HepG2 (cell line): ENCODE measurements around the gene TRAIP. TPM values are rescaled to one million over a fixed set of nuclear protein-coding genes. Genes with fewer than 3 reads are reported as not detected.

Experiments
- ATAC-seq: fragments of 200-7000 bp; cut with Tn5 transposase; 3 replicates; pipeline ENCODE4 v1.9.1; 2020; ENCODE audit warnings: mild to moderate bottlenecking, moderate library complexity
- BruUV-seq: library from RNA; stranded (reverse); fragments of 400-500 nt; replicated peaks from 2 replicates; lab custom pipeline; 2021; lab: Mats Ljungman, UMichigan
- CTCF ChIA-PET: fragments of 300-600 bp; formaldehyde crosslinking; extraction: SDS; loops from one replicate; lab custom pipeline; 2021; ENCODE audit warnings: low total read pairs, inconsistent platforms, low intra/inter-chr PET ratio; lab: Yijun Ruan, JAX
- POLR2A ChIA-PET: fragments of 350-600 bp; sonication (Branson Sonifier 250); formaldehyde crosslinking; loops from one replicate; lab custom pipeline; 2020; ENCODE audit warnings: antibody characterized with exemption, inconsistent platforms; lab: Yijun Ruan, JAX
- DNase-seq: peaks from one replicate; pipeline ENCODE4 v3.0.0-alpha.2; 2015; ENCODE audit warnings: low spot score
- FAIRE-seq: peaks from 3 replicates; lab custom pipeline; 2011; peaks lifted over from hg19 to GRCh38; lab: Jason Lieb, UNC
- H2AFZ ChIP-seq: one replicate; pipeline ENCODE4 v1.6.1; 2011; ENCODE audit warnings: low read length, inconsistent platforms
- H3K27ac ChIP-seq: fragments of 300-600 bp; 3 replicates; pipeline ENCODE4 v1.8.0; 2011; ENCODE audit warnings: mixed run types, mild to moderate bottlenecking, mixed read lengths, low read length, inconsistent platforms; ENCODE audit not compliant: insufficient read depth; ENCODE audit errors: extremely low read length
- H3K27me3 ChIP-seq, 2 experiments: fragments of 200-600 bp in 1 of 2; 2 replicates in 1 of 2; 3 replicates in 1 of 2; pipeline versions ENCODE4 v1.6.0 to v1.8.0; 2011; ENCODE audit warnings: low read length in 2 of 2, mild to moderate bottlenecking in 2 of 2, moderate library complexity in 2 of 2, inconsistent platforms in 1 of 2; ENCODE audit not compliant: insufficient read depth in 2 of 2, control insufficient read depth in 1 of 2
- H3K36me3 ChIP-seq, 2 experiments: fragments of 200-600 bp in 1 of 2; replicated peaks in 1 of 2; 2 replicates in 1 of 2; 3 replicates in 1 of 2; pipeline versions ENCODE4 v1.5.1 to v1.8.0; 2011; ENCODE audit warnings: low read length in 2 of 2, inconsistent platforms in 1 of 2; ENCODE audit not compliant: insufficient read depth in 2 of 2, control insufficient read depth in 1 of 2
- H3K4me1 ChIP-seq: 2 replicates; pipeline ENCODE4 v1.5.1; 2012; ENCODE audit warnings: low read length, inconsistent platforms; ENCODE audit not compliant: insufficient read depth
- H3K4me2 ChIP-seq: 2 replicates; pipeline ENCODE4 v1.6.0; 2011; ENCODE audit warnings: low read depth, low read length, inconsistent platforms
- H3K4me3 ChIP-seq, 3 experiments: fragments of 200-600 bp in 1 of 3; sonication (generic), shearing (Covaris generic) in 1 of 3; replicated peaks in 1 of 3; 2 replicates each; pipeline ENCODE4 v1.5.1; 2011 to 2016; ENCODE audit warnings: low read length in 3 of 3, inconsistent platforms in 2 of 3, low read depth in 2 of 3, mild to moderate bottlenecking in 2 of 3, control low read depth in 1 of 3, mixed read lengths in 1 of 3; ENCODE audit not compliant: insufficient read depth in 1 of 3
- H3K79me2 ChIP-seq: one replicate; pipeline ENCODE4 v1.6.1; 2011; ENCODE audit warnings: low read length, inconsistent platforms; ENCODE audit not compliant: insufficient read depth
- H3K9ac ChIP-seq: 2 replicates; pipeline ENCODE4 v1.6.0; 2011; ENCODE audit warnings: mild to moderate bottlenecking, low read depth, low read length, inconsistent platforms; ENCODE audit not compliant: insufficient read depth
- H3K9me3 ChIP-seq: 2 replicates; pipeline ENCODE4 v1.5.1; 2012; ENCODE audit warnings: mild to moderate bottlenecking, low read length
- H4K20me1 ChIP-seq: 2 replicates; pipeline ENCODE4 v1.6.0; 2011; ENCODE audit warnings: inconsistent platforms, mild to moderate bottlenecking, low read length, moderate library complexity; ENCODE audit not compliant: insufficient read depth
- FOXK2 ChIP-seq: fragments of 450-650 bp; IDR thresholded peaks from 2 replicates; pipeline ENCODE4 v1.6.1; 2016
- HMG20B ChIP-seq: conservative IDR thresholded peaks from 2 replicates; pipeline ENCODE4 v1.6.1; 2016; ENCODE audit warnings: missing genetic modification reagents, missing compliant biosample characterization
- PRMT3 ChIP-seq: sonication (generic); formaldehyde crosslinking; IDR thresholded peaks from 2 replicates; pipeline ENCODE4 v1.8.1; 2022; ENCODE audit warnings: low read depth, mild to moderate bottlenecking, moderate library complexity, missing genetic modification reagents, borderline replicate concordance
- ZNF205 ChIP-seq: IDR thresholded peaks from 2 replicates; pipeline ENCODE4 v1.6.1; 2018; ENCODE audit warnings: missing biosample characterization, missing genetic modification reagents
- ZNF235 ChIP-seq: sonication (generic); formaldehyde crosslinking; IDR thresholded peaks from 2 replicates; pipeline ENCODE4 v1.8.1; 2023; ENCODE audit warnings: mild to moderate bottlenecking, missing genetic modification reagents, borderline replicate concordance
- WGBS: methylation state at CpG from one replicate; pipeline ENCODE4 v1.1.6; 2017; ENCODE audit warnings: low lambda C conversion rate; 5-methylcytosine and 5-hydroxymethylcytosine counted together
- in situ Hi-C: cut with HindIII; loops from 2 replicates; pipeline ENCODE4 v1.10.0; 2017; ENCODE audit warnings: low pct_unique_long_range_greater_than_20kb; ENCODE audit not compliant: extremely low pct_ligation_motif_present
- intact Hi-C: fragments of 100-400 bp; cut with micrococcal nuclease; formaldehyde crosslinking; loops from one replicate; pipeline ENCODE4 v1.10.0; 2022; ENCODE audit not compliant: unreplicated experiment
- polyA plus RNA-seq, 8 experiments: library from polyadenylated mRNA; depleted of rRNA in 3 of 8; stranded (reverse) in 7 of 8; unstranded in 1 of 8; fragments of >200 nt; fragmentation: Illumina TruSeq in 4 of 8; extraction: Trizol in 4 of 8; gene quantifications; 2 replicates each; pipeline versions ENCODE4 v1.2.1 to v1.2.3, GENCODE V29; 2011 to 2016; ENCODE audit warnings: low read depth in 4 of 8, missing spikeins in 1 of 8, mixed read lengths in 1 of 8; ENCODE audit not compliant: insufficient read depth in 1 of 8
- total RNA-seq, 5 experiments: library from RNA; depleted of rRNA; stranded (reverse); fragments of >200 nt; fragmentation: Illumina TruSeq; extraction: Trizol; gene quantifications; 2 replicates each; pipeline ENCODE4 v1.2.3, GENCODE V29; 2016; ENCODE audit warnings: low read depth in 1 of 5
- TF ChIP-seq, protein P1 (sequence below): sonication (generic); formaldehyde crosslinking; conservative IDR thresholded peaks from 2 replicates; pipeline ENCODE4 v1.8.0; 2022; ENCODE audit warnings: missing genetic modification reagents
- TF ChIP-seq, protein P2 (sequence below): sonication (generic); formaldehyde crosslinking; IDR thresholded peaks from 2 replicates; pipeline ENCODE4 v1.5.1; 2020; ENCODE audit warnings: mild to moderate bottlenecking, missing genetic modification reagents, moderate library complexity
- TF ChIP-seq, protein P3 (sequence below): sonication (generic); formaldehyde crosslinking; IDR thresholded peaks from 2 replicates; pipeline ENCODE4 v1.4.0; 2020; ENCODE audit warnings: missing genetic modification reagents
- TF ChIP-seq, protein P4 (sequence below): sonication (generic); formaldehyde crosslinking; IDR thresholded peaks from 2 replicates; pipeline ENCODE4 v1.8.0; 2022; ENCODE audit warnings: mild to moderate bottlenecking, missing genetic modification reagents; ENCODE audit not compliant: insufficient replicate concordance

The TRAIP gene
- total and polyA plus RNA-seq, 2 of the 13 experiments (the other 11 are each of a cell fraction or from before 2014, with no cell fraction given) = 13.9 to 23.9 TPM

DNA sequence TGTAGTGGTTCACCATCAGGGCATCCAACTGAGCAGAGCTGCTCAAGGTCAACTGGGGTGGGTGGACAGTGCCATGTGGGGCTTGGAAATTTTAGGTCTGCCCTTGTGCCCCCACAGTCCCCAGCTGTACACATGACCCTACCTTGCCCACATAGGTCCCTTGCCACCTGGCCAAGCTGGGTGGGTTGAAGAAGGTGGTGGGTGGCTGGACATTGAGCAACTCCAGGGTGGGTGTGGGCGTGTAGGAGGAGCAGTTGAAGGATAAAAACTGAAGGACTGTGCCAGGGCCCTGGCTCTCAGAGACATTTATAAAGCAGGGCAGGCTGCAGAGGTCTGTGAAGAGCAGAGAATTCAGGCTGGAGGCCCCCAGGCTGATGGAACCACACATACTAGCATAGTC is 57.3 kb downstream of the TRAIP start:
- H3K4me3 ChIP-seq = no peak overlapping the region
- no peak overlapping the region for H3K27ac ChIP-seq
- H3K9ac ChIP-seq = 0 out of 2 replicates have a peak overlapping the region, but pooled peaks have one; percentile 25
- ChIA-PET CTCF (no interaction called here), POLR2A (interaction anchor here (2.6 kb wide), 1 partner anchor 13 kb away, joined by 11 read pairs; the partner anchor contains the start of gene IP6K1)
- BruUV-seq = no TSS peak
- H3K4me1 ChIP-seq = peaks cover 60% of the 10 kb centered on the region
- WGBS = 11% methylated on average over 1 of the region's 1 CpG
- intact Hi-C loops (no loop called here), in situ Hi-C loops (no loop called here)
- H3K27me3 ChIP-seq = peaks cover 1 to 7% of the 10 kb centered on the region in 2 experiments; a peak in 4 of 5 replicates
- no peak overlapping the region for H2AFZ ChIP-seq
- no peak for DNase-seq
- H3K36me3 ChIP-seq = no peaks in the 10 kb centered on the region
- no peaks in the 10 kb centered on the region for H3K79me2 ChIP-seq
- FAIRE-seq = no peak
- peak overlapping the region; percentile 41; the same call in 1 of the 2 replicates for H3K4me2 ChIP-seq
- ATAC-seq = no peak
- no peaks in the 10 kb centered on the region for H4K20me1 ChIP-seq
- H3K9me3 ChIP-seq = no peaks in the 10 kb centered on the region
- TF ChIP-seq PRMT3 (no peak), ZNF235 (CRISPR knock-in tag) (0 out of 2 replicates have a peak, but pooled peaks have one; percentile 40), ZNF205 (CRISPR knock-in tag) (no peak), FOXK2 (no peak), HMG20B (CRISPR knock-in tag) (no peak)
- TF ChIP-seq, protein P1, sequence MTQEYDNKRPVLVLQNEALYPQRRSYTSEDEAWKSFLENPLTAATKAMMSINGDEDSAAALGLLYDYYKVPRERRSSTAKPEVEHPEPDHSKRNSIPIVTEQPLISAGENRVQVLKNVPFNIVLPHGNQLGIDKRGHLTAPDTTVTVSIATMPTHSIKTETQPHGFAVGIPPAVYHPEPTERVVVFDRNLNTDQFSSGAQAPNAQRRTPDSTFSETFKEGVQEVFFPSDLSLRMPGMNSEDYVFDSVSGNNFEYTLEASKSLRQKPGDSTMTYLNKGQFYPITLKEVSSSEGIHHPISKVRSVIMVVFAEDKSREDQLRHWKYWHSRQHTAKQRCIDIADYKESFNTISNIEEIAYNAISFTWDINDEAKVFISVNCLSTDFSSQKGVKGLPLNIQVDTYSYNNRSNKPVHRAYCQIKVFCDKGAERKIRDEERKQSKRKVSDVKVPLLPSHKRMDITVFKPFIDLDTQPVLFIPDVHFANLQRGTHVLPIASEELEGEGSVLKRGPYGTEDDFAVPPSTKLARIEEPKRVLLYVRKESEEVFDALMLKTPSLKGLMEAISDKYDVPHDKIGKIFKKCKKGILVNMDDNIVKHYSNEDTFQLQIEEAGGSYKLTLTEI = no peak
- TF ChIP-seq, protein P2, sequence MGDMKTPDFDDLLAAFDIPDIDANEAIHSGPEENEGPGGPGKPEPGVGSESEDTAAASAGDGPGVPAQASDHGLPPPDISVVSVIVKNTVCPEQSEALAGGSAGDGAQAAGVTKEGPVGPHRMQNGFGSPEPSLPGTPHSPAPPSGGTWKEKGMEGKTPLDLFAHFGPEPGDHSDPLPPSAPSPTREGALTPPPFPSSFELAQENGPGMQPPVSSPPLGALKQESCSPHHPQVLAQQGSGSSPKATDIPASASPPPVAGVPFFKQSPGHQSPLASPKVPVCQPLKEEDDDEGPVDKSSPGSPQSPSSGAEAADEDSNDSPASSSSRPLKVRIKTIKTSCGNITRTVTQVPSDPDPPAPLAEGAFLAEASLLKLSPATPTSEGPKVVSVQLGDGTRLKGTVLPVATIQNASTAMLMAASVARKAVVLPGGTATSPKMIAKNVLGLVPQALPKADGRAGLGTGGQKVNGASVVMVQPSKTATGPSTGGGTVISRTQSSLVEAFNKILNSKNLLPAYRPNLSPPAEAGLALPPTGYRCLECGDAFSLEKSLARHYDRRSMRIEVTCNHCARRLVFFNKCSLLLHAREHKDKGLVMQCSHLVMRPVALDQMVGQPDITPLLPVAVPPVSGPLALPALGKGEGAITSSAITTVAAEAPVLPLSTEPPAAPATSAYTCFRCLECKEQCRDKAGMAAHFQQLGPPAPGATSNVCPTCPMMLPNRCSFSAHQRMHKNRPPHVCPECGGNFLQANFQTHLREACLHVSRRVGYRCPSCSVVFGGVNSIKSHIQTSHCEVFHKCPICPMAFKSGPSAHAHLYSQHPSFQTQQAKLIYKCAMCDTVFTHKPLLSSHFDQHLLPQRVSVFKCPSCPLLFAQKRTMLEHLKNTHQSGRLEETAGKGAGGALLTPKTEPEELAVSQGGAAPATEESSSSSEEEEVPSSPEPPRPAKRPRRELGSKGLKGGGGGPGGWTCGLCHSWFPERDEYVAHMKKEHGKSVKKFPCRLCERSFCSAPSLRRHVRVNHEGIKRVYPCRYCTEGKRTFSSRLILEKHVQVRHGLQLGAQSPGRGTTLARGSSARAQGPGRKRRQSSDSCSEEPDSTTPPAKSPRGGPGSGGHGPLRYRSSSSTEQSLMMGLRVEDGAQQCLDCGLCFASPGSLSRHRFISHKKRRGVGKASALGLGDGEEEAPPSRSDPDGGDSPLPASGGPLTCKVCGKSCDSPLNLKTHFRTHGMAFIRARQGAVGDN = peak; percentile 23; the same call in 1 of the 2 replicates
- TF ChIP-seq, protein P3, sequence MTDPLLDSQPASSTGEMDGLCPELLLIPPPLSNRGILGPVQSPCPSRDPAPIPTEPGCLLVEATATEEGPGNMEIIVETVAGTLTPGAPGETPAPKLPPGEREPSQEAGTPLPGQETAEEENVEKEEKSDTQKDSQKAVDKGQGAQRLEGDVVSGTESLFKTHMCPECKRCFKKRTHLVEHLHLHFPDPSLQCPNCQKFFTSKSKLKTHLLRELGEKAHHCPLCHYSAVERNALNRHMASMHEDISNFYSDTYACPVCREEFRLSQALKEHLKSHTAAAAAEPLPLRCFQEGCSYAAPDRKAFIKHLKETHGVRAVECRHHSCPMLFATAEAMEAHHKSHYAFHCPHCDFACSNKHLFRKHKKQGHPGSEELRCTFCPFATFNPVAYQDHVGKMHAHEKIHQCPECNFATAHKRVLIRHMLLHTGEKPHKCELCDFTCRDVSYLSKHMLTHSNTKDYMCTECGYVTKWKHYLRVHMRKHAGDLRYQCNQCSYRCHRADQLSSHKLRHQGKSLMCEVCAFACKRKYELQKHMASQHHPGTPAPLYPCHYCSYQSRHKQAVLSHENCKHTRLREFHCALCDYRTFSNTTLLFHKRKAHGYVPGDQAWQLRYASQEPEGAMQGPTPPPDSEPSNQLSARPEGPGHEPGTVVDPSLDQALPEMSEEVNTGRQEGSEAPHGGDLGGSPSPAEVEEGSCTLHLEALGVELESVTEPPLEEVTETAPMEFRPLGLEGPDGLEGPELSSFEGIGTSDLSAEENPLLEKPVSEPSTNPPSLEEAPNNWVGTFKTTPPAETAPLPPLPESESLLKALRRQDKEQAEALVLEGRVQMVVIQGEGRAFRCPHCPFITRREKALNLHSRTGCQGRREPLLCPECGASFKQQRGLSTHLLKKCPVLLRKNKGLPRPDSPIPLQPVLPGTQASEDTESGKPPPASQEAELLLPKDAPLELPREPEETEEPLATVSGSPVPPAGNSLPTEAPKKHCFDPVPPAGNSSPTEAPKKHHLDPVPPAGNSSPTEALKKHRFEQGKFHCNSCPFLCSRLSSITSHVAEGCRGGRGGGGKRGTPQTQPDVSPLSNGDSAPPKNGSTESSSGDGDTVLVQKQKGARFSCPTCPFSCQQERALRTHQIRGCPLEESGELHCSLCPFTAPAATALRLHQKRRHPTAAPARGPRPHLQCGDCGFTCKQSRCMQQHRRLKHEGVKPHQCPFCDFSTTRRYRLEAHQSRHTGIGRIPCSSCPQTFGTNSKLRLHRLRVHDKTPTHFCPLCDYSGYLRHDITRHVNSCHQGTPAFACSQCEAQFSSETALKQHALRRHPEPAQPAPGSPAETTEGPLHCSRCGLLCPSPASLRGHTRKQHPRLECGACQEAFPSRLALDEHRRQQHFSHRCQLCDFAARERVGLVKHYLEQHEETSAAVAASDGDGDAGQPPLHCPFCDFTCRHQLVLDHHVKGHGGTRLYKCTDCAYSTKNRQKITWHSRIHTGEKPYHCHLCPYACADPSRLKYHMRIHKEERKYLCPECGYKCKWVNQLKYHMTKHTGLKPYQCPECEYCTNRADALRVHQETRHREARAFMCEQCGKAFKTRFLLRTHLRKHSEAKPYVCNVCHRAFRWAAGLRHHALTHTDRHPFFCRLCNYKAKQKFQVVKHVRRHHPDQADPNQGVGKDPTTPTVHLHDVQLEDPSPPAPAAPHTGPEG (CRISPR knock-in tag) = no peak
- TF ChIP-seq, protein P4, sequence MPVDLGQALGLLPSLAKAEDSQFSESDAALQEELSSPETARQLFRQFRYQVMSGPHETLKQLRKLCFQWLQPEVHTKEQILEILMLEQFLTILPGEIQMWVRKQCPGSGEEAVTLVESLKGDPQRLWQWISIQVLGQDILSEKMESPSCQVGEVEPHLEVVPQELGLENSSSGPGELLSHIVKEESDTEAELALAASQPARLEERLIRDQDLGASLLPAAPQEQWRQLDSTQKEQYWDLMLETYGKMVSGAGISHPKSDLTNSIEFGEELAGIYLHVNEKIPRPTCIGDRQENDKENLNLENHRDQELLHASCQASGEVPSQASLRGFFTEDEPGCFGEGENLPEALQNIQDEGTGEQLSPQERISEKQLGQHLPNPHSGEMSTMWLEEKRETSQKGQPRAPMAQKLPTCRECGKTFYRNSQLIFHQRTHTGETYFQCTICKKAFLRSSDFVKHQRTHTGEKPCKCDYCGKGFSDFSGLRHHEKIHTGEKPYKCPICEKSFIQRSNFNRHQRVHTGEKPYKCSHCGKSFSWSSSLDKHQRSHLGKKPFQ (CRISPR knock-in tag) = no peak
